Large intestine (tissue), 12 donors: ENCODE data around the gene THEMIS2. TPM values are rescaled to one million over a fixed set of nuclear protein-coding genes. Genes with fewer than 3 reads are reported as not detected.
"Not testable (repeated sequence)": the region's sequence is repeated elsewhere in the genome, so short reads cannot be mapped to it uniquely, and the experiment has no call there.

Experiments
- DNase-seq, 2 donors: peaks; one replicate each; pipeline versions ENCODE4 v3.0.0 to v3.0.0-alpha.2; 2013
- H3K27ac ChIP-seq: one replicate; pipeline ENCODE4 v1.5.1; 2013; ENCODE audit warnings: low read length
- H3K27me3 ChIP-seq: 2 replicates; pipeline ENCODE4 v1.6.1; 2013; ENCODE audit warnings: low read length; ENCODE audit not compliant: control insufficient read depth, insufficient read depth
- H3K36me3 ChIP-seq: 2 replicates; pipeline ENCODE4 v1.6.1; 2013; ENCODE audit warnings: low read length; ENCODE audit not compliant: control insufficient read depth, insufficient read depth
- H3K4me1 ChIP-seq: one replicate; pipeline ENCODE4 v1.6.1; 2013; ENCODE audit warnings: low read length; ENCODE audit not compliant: control insufficient read depth, insufficient read depth
- H3K4me3 ChIP-seq: one replicate; pipeline ENCODE4 v1.5.1; 2013; ENCODE audit warnings: low read length
- H3K9me3 ChIP-seq: one replicate; pipeline ENCODE4 v1.6.1; 2013; ENCODE audit warnings: mild to moderate bottlenecking, low read depth, low read length, moderate library complexity; ENCODE audit not compliant: control insufficient read depth
- WGBS: methylation state at CpG from one replicate; pipeline ENCODE4 v1.1.5; 2013; ENCODE audit warnings: low lambda C conversion rate; ENCODE audit not compliant: insufficient coverage; 5-methylcytosine and 5-hydroxymethylcytosine counted together
- long read RNA-seq, 11 donors: transcript quantifications; one replicate each; lab custom pipeline, GENCODE V29; 2026
- polyA plus RNA-seq: library from polyadenylated mRNA; unstranded; fragments of 120-200 nt; gene quantifications from one replicate; pipeline ENCODE4 v1.2.1, GENCODE V29; 2013

The THEMIS2 gene
- polyA plus RNA-seq, result 4.9 TPM
- long read RNA-seq, donor 1, result 0 reads
- long read RNA-seq, donor 2, partial matches to known transcripts, result 0 of 2 reads
- long read RNA-seq, donor 2, other reads (novel, unspliced or antisense), result 0 of 2 reads
- long read RNA-seq, donor 3, result 0 reads
- long read RNA-seq, donor 4, result 0 reads
- long read RNA-seq, donor 5, partial matches to known transcripts, result 0 of 2 reads
- long read RNA-seq, donor 5, other reads (novel, unspliced or antisense), result 0 of 2 reads
- long read RNA-seq, donor 6, partial matches to known transcripts, result 0 of 2 reads
- long read RNA-seq, donor 6, other reads (novel, unspliced or antisense), result 0 of 2 reads
- long read RNA-seq, donor 7, partial matches to known transcripts, result 0 of 1 reads
- long read RNA-seq, donor 7, other reads (novel, unspliced or antisense), result 0 of 1 reads
- long read RNA-seq, donor 8, partial matches to known transcripts, result 0 of 2 reads
- long read RNA-seq, donor 8, other reads (novel, unspliced or antisense), result 0 of 2 reads
- long read RNA-seq, donor 9, result 0 reads
- long read RNA-seq, donor 10, result 0 reads
- long read RNA-seq, donor 11, partial matches to known transcripts, result 0 of 2 reads
- long read RNA-seq, donor 11, other reads (novel, unspliced or antisense), result 0 of 2 reads

DNA sequence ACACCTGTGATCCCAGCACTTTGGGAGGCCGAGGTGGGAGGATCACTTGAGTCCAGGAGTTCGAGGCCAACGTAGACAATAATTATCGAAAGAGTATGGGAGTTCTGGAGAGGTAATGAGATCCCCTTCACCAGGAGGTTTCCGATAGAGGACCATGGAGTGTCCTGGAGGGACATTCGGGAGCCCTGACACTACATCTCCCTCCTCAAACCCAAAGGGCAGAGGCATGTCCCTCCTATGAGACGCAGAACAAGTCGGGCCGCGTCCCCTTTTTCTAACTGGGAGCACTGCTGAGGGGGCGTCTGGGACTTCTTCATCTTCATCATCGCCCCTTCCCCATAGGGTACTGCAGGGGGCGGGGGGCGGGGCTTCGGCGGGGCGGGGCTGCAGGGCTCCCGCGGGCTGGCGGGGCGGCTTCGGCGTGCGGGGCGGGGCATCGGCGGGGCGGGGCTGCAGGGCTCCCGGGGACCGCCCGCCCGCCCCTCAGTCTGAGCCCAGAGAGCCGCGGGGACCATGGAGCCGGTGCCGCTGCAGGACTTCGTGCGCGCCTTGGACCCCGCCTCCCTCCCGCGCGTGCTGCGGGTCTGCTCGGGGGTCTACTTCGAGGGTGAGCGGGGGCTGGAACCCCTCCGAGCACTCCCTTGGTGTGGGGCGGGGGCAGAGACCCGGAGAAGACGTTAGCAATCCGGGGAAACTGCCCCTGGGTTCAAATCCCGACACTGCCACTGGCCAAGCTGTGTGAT is at the start of gene THEMIS2:
TSS of gene THEMIS2 (plus strand) at position 486 of the 743 bp plus-strand sequence. CDS start at position 514, 28 bp downstream.
- Histone ChIP-seq H3K36me3 (no peaks in the 10 kb centered on the region), H3K4me3 (peak within 1 kb of the TSS; percentile 64), H3K4me1 (peaks cover 5% of the 10 kb centered on the region), H3K27me3 (peaks cover 14% of the 10 kb centered on the region), H3K9me3 (no peaks in the 10 kb centered on the region), H3K27ac (no peak within 1 kb of the TSS)
- DNase-seq, result peak in 1 of 2 donors; percentile 29
- WGBS, result no CpG with 5 or more reads among the region's 53 CpGs

- Histone ChIP-seq H3K27ac (no peak overlapping the region), H3K27me3 (no peaks in the 10 kb centered on the region), H3K4me1 (no peaks in the 10 kb centered on the region), H3K36me3 (peaks cover 16% of the 10 kb centered on the region), H3K9me3 (no peaks in the 10 kb centered on the region), H3K4me3 (no peak overlapping the region)
- DNase-seq, result no peak
- no CpG with 5 or more reads among the region's 4 CpGs for WGBS
Measured at GRCh38 chr1:27823784-27824183, 48.6 kb upstream of the THEMIS2 start.

DNA sequence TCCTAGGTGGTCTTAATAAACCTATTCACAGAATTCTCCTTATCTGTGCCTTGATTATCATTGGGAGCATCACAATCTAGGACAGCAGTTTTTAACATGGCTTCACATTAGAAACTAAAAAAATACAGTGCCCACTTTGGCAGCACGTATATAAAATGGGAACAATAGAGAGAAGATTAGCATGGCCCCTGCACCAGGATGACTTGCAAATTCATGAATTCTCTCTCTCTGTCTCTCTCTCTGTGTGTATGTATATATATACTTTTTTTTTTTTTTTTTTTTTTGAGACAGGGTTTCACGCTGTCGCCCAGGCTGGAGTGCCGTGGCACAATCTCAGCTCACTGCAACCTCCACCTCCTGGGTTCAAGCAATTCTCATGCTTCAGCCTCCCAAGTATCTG is 47.9 kb upstream of the THEMIS2 start:
- H3K4me3 ChIP-seq, result no peak overlapping the region
- H3K27me3 ChIP-seq, result no peaks in the 10 kb centered on the region
- no peak overlapping the region for H3K27ac ChIP-seq
- H3K36me3 ChIP-seq, result peaks cover 12% of the 10 kb centered on the region
- H3K9me3 ChIP-seq, result peaks cover 3% of the 10 kb centered on the region
- no peaks in the 10 kb centered on the region for H3K4me1 ChIP-seq
- no peak for DNase-seq
- no CpG with 5 or more reads among the region's 4 CpGs for WGBS

DNA sequence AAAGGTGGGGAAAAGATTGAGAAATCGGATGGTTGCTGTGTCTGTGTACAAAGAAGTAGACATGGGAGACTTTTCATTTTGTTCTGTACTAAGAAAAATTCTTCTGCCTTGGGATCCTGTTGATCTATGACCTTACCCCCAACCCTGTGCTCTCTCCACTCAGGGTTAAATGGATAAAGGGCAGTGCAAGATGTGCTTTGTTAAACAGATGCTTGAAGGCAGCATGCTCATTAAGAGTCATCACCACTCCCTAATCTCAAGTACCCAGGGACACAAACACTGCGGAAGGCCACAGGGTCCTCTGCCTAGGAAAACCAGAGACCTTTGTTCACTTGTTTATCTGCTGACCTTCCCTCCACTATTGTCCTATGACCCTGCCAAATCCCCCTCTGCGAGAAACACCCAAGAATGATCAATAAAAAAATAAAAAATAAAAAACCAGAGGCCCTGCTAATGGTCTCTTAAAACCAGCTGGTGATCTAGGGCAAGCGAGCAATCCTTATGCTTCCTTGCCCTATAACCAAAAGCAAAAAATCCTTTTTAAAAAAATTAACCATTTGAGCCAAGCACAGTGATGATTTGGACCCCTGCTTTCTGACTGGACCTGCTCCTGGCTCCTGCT is 42.9 kb upstream of the THEMIS2 start:
- peak overlapping the region; percentile 98 for H3K27ac ChIP-seq
- peak in 1 of 2 donors; percentile 9 for DNase-seq
- peaks cover 12% of the 10 kb centered on the region for H3K4me1 ChIP-seq
- not testable (repeated sequence) for H3K4me3 ChIP-seq, H3K9me3 ChIP-seq, H3K27me3 ChIP-seq
- no CpG with 5 or more reads among the region's 4 CpGs for WGBS
- H3K36me3 ChIP-seq, result peaks cover 14% of the 10 kb centered on the region

- H3K4me1 ChIP-seq, result peaks cover 12% of the 10 kb centered on the region
- peak; percentile 95 to 96 for DNase-seq
- H3K27me3 ChIP-seq, result no peaks in the 10 kb centered on the region
- H3K4me3 ChIP-seq, result peak within 1 kb of the TSS; percentile 92
- 0% methylated on average over 1 of the region's 60 CpGs for WGBS
- H3K27ac ChIP-seq, result peak within 1 kb of the TSS; percentile 98
- peaks cover 3% of the 10 kb centered on the region for H3K9me3 ChIP-seq
- H3K36me3 ChIP-seq, result peaks cover 20% of the 10 kb centered on the region
Measured at GRCh38 chr1:27830621-27831440, 41.5 kb upstream of the THEMIS2 start, which contains the start of gene PPP1R8. Gene PPP1R8 (plus strand): TSS chr1:27830782. CDS start chr1:27830836, 54 bp downstream.

DNA sequence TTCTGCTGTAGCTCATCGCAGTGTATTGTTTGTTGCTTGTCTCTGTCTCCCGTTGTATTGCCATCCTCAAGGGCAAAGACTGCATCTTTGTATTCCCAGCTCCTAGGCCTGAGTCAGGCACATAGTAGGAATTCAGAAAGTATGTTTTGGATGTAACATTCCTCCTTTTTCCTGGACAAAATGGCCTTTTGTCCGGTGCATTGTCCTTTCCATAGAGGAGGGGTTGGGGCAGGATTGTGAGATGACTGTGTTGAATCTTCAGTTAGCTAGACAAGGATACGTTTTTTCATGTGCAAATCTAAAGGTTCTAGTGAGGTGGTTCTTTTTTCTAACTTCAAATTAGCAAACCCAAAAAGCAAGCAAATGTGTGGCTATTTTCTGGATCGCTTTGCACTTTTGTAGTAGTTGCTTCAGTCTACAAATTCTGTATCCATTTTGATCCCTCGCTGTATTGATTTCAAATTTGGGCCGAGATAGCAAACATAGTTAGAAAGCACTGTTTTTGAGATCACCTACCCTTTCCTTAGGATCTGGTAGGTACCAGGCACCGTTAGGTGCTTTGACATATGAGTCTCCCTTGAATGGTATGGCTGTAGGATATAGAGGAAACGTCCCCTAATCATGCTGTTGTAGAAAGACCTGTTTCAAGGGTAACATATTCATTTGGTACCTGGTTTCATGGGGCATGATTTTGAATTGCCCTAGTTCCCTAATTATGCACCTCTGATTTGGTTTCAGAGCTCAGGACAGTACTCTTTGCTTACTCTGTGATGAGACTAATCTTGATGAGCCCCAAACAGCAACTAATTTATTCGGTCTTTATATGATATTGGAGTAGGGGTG is 40.6 kb upstream of the THEMIS2 start:
- Histone ChIP-seq H3K9me3 (peaks cover 3% of the 10 kb centered on the region), H3K27ac (no peak overlapping the region), H3K4me1 (peaks cover 12% of the 10 kb centered on the region), H3K36me3 (peaks cover 20% of the 10 kb centered on the region), H3K4me3 (peak overlapping the region; percentile 92), H3K27me3 (no peaks in the 10 kb centered on the region)
- WGBS, result no CpG with 5 or more reads among the region's 10 CpGs
- DNase-seq, result peak in 1 of 2 donors; percentile 26

DNA sequence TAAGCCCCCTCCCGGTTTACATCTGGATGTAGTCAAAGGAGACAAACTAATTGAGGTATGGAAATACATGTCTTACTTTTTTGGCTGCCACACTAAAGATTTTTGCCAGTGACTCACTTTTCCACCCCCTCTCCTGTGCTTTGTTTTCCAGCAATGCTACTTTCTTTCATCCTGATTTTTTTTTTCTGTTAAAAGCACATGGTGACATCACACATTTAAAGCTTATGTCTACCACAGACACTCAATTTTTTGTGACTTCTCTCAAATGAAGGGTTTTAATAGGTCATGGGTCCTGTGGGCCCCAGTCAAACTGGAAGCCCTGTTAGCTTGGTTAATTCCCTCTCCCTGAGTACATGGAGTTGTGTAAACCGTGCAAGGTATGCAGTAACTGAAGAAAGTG is 39.6 kb upstream of the THEMIS2 start:
- no peak for DNase-seq
- WGBS, result 60% methylated on average over 1 of the region's 2 CpGs
- peaks cover 3% of the 10 kb centered on the region for H3K9me3 ChIP-seq

DNA sequence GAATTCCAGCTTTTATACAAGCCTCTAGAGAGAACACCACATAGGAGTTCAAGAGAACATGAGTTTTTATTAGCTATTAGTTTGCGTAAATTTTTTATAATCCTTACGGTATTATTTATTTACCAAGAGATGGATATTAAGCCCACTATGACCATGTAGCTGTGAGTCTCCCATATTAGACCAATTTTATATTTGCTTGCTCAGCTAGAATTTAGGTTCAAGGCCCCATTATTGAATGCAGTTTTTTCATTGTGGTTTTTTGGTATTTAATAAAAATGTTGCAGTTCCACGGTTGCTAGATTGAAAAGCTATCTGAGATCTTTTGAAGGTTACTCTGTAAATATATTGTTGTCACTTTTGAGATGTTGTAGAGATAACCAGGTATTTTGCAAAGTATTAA is 38.9 kb upstream of the THEMIS2 start:
- Histone ChIP-seq H3K4me3 (no peak overlapping the region), H3K27me3 (no peaks in the 10 kb centered on the region), H3K9me3 (peaks cover 3% of the 10 kb centered on the region), H3K4me1 (peaks cover 12% of the 10 kb centered on the region), H3K27ac (no peak overlapping the region), H3K36me3 (peaks cover 20% of the 10 kb centered on the region)
- no peak for DNase-seq
- 80% methylated on average over 1 of the region's 3 CpGs for WGBS

More for the DNA sequence above, 39.6 kb upstream of the THEMIS2 start:
- H3K36me3 ChIP-seq, result peaks cover 20% of the 10 kb centered on the region
- H3K4me1 ChIP-seq, result peaks cover 12% of the 10 kb centered on the region
- H3K4me3 ChIP-seq, result no peak overlapping the region
- no peaks in the 10 kb centered on the region for H3K27me3 ChIP-seq
- no peak overlapping the region for H3K27ac ChIP-seq

DNA sequence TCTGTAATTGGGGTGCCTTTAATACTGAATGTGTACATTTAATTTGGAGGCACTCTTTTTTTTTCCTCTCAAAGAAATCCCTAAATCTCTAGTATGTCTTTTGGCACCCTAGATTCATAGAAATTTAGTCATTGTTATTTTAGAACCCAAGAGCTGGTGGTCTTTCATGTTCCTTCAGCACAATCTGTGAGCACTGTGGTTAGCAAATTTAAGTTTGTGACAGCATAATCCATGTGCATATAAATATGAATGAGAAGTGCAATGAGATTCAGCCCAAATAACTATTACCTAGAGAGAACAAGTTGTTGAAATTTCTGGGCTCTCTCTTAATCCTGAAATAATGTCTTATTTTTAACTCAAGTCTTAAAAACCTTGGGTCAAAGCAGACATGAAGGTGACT is 37.3 kb upstream of the THEMIS2 start:
- H3K9me3 ChIP-seq, result no peaks in the 10 kb centered on the region
- no peak overlapping the region for H3K27ac ChIP-seq
- no peaks in the 10 kb centered on the region for H3K27me3 ChIP-seq
- H3K4me3 ChIP-seq, result no peak overlapping the region
- H3K36me3 ChIP-seq, result peaks cover 29% of the 10 kb centered on the region
- DNase-seq, result no peak
- peaks cover 7% of the 10 kb centered on the region for H3K4me1 ChIP-seq
